NOMO-1 treated with DMSO at 0.1 percent for 48 hours (cell line): Measurements from ENCODE around the gene MX1.

Source experiments
- DNase-seq: peaks from one replicate; lab custom pipeline; 2025; ENCODE audit not compliant: unreplicated experiment; lab: John Stamatoyannopoulos, UW

The MX1 gene

DNA sequence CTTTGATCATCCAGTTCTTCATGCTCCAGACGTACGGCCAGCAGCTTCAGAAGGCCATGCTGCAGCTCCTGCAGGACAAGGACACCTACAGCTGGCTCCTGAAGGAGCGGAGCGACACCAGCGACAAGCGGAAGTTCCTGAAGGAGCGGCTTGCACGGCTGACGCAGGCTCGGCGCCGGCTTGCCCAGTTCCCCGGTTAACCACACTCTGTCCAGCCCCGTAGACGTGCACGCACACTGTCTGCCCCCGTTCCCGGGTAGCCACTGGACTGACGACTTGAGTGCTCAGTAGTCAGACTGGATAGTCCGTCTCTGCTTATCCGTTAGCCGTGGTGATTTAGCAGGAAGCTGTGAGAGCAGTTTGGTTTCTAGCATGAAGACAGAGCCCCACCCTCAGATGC, 32.5 kb downstream of the MX1 start:
- no peak for DNase-seq

- DNase-seq, result no peak
These were observed 34.0 kb downstream of the MX1 start for GRCh38 chr21:41459884-41460534.

GRCh38 chr21:41460578-41461527, 34.8 kb downstream of the MX1 start:
- peak; percentile 67 for DNase-seq

- DNase-seq, result no peak
These were observed 39.2 kb downstream of the MX1 start for GRCh38 chr21:41465176-41465781.

- no peak for DNase-seq
These were observed 40.2 kb downstream of the MX1 start for GRCh38 chr21:41466024-41466820.

- no peak for DNase-seq
These were observed 44.0 kb downstream of the MX1 start for GRCh38 chr21:41470054-41470453.

GRCh38 chr21:41472753-41473548, 46.9 kb downstream of the MX1 start:
- DNase-seq, result no peak

DNA sequence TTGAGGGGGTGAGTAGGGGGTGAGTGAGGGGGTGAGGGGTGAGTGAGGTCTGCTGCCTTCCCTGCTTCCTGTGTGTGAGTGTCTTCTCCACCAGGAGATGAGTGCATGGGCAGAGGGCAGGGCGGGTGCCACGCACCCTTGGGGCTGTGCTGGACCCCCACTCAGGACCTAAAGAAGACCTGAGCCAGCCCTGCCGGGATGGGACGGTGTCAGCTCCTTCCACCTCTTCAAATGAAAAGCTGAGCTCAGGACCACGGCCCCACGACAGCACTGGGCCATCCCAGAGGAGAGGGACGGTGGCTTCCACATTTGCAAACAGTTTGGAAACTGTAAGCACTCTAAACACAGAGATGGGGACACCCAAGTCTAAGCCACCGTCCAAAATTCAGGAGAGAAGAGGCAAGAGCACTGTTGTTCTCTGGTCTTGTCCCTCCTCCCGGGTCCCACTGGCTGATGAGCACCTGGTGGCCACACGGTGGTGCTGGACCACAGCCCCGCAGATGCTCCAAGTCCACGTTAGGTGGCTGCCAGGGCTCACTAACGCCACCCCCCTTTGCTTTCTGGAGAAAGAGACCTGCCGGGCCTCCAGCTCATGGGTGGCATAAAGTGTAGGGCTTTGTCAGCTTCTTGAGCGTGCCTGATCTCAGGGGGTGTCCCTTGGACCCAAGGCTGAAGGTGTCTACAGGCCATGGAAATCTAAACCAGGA, 49.8 kb downstream of the MX1 start:
- DNase-seq, result no peak

- DNase-seq, result no peak
These were observed 51.7 kb downstream of the MX1 start for GRCh38 chr21:41477641-41478318.

DNA sequence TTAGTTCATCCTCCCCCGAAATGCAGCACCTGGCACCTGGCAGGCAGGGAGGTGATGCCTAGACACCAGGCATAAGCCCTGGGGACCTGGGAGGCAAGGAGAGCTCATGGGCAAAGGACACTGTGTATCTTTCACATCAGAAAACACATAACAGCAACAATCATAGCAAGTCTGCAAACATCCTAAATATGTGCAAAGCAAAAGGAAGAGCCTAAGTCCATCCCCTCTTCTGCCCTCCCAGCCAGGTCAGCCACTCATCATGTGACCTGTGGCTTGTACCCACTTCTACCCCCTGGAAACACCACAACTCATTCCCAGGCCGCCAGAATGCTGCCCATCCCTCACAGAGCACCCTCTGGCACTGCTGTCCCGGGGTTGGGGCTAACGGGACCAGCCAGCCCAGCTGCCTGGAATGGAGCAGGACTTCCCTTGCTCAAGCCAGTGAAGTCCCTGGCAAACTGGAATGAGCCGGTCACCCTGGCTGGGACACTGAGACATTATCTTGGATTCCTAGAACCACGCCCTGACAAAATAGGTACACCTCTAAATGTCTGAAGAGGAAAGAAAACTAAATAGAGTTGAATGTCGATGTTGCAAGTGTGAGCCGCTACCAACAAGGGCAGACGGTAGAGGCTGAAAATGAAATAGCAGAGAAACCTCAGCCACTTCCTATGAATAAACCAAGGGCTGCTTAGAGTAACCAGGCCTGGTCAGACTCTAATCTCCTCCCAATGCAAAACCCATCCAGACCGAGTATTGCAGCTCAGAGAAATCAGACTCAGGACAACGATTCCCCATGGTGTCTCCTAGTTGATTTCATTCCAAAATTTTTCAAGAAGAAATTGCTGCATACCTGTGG, 52.5 kb downstream of the MX1 start:
- no peak for DNase-seq

GRCh38 chr21:41479686-41480085, 53.6 kb downstream of the MX1 start:
- no peak for DNase-seq

- no peak for DNase-seq
These were observed 54.1 kb downstream of the MX1 start for GRCh38 chr21:41480086-41480690.

DNA sequence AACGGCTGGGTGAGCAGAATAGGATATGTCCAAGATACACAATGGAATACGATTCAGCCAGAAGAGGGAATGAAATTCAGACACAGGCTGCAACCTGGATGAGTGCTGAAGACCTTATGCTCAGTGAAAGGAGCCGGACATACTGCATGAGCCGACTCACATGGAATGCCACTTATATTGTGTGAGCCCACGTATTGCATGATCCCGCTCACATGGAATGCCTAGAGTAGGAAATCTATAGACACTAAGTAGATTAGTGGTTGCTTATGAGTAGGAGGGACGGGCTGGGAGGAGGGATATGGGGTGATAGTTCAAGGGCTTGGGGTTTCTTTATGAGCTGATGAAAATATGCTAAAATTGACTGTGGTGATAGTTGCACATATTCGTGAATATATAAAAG, 55.2 kb downstream of the MX1 start:
- DNase-seq, result no peak

- DNase-seq, result no peak
These were observed 56.3 kb downstream of the MX1 start for GRCh38 chr21:41482301-41482700.

DNA sequence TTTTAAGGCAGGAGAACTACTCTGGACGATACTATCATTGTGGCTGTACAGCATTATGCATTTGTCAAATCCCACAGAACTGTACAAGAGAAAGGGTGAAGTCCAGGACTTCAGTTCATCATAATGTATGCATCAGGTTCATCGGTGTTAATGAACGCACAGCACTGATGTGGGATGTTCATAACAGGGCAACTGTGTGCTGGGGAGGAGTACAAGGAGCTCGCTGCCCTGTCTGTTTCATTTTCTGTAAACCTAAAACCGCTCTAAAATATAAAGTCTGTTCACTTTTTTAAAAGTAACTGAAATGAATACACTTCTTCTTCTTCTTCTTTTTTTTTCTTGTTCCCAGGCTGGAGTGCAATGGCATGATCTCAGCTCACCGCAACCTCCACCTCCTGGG, 56.9 kb downstream of the MX1 start:
- DNase-seq, result no peak

DNA sequence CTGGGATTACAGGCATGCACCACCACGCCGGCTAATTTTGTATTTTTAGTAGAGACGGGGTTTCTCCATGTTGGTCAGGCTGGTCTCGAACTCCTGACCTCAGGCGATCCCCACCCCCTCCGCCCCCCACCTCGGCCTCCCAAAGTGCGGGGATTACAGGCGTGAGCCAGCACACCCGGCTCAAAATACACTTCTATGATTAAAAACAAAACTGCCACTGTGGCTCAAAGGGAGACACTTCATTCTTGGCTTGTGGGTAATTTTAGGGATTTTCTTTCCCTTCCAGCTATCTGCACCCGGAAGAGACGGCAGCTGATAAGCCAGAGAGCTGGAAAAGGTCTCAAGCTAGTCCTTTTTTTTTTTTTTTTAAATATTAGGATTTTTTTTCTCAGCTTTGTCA, 57.4 kb downstream of the MX1 start:
- no peak for DNase-seq

GRCh38 chr21:41483973-41484372, 57.9 kb downstream of the MX1 start:
- no peak for DNase-seq

GRCh38 chr21:41487082-41487481, 61.0 kb downstream of the MX1 start:
- no peak for DNase-seq
